HepG2 (cell line): ENCODE data around the gene SECTM1. TPM values are rescaled to one million over a fixed set of nuclear protein-coding genes. Genes with fewer than 3 reads are reported as not detected.
A peak's percentile ranks its signal among the peaks of the same experiment; 100 is the strongest.

Source experiments
- DDIT3 ChIP-seq: sonication (generic); formaldehyde crosslinking; IDR thresholded peaks from 2 replicates; pipeline ENCODE4 v1.4.0; 2020; ENCODE audit warnings: mild to moderate bottlenecking, missing genetic modification reagents
- E2F5 ChIP-seq: sonication (generic); formaldehyde crosslinking; conservative IDR thresholded peaks from 2 replicates; pipeline ENCODE4 v1.4.0; 2020; ENCODE audit warnings: missing genetic modification reagents
- FOXM1 ChIP-seq: sonication (generic); formaldehyde crosslinking; IDR thresholded peaks from 2 replicates; pipeline ENCODE4 v1.5.0; 2020; ENCODE audit warnings: missing genetic modification reagents
- HMGXB4 ChIP-seq, 2 experiments: sonication (generic) in 1 of 2; formaldehyde crosslinking in 1 of 2; IDR thresholded peaks; 2 replicates each; pipeline versions ENCODE4 v1.4.0 to v1.6.1; 2018 to 2020; ENCODE audit warnings: missing genetic modification reagents in 2 of 2, borderline replicate concordance in 1 of 2, low read depth in 1 of 2, mild to moderate bottlenecking in 1 of 2, missing biosample characterization in 1 of 2
- HNRNPLL ChIP-seq: fragments of 200-400 bp; formaldehyde crosslinking; IDR thresholded peaks from 2 replicates; pipeline ENCODE4 v1.6.1; 2017; ENCODE audit warnings: mild to moderate bottlenecking, low read depth, low read length; ENCODE audit not compliant: poor library complexity, severe bottlenecking
- KDM6A ChIP-seq: IDR thresholded peaks from 2 replicates; pipeline ENCODE4 v1.6.1; 2016; ENCODE audit warnings: low read depth
- KMT2B ChIP-seq: IDR thresholded peaks from 2 replicates; pipeline ENCODE4 v1.6.1; 2016; ENCODE audit warnings: missing genetic modification reagents, missing compliant biosample characterization
- MYNN ChIP-seq: sonication (generic); formaldehyde crosslinking; IDR thresholded peaks from 2 replicates; pipeline ENCODE4 v1.4.0; 2020; ENCODE audit warnings: mild to moderate bottlenecking, low read depth, missing genetic modification reagents
- NCOA1 ChIP-seq: sonication (generic); formaldehyde crosslinking; IDR thresholded peaks from 2 replicates; pipeline ENCODE4 v1.9.0; 2021; ENCODE audit warnings: missing genetic modification reagents
- NFE2 ChIP-seq: sonication (generic); formaldehyde crosslinking; IDR thresholded peaks from 2 replicates; pipeline ENCODE4 v1.4.0; 2020; ENCODE audit warnings: missing genetic modification reagents
- REST ChIP-seq, 2 experiments: IDR thresholded peaks; 2 replicates each; pipeline ENCODE4 v1.6.1; 2011 to 2012; ENCODE audit warnings: low read length in 2 of 2, borderline replicate concordance in 1 of 2, low read depth in 1 of 2, mild to moderate bottlenecking in 1 of 2, moderate library complexity in 1 of 2
- SRF ChIP-seq: IDR thresholded peaks from 2 replicates; pipeline ENCODE4 v1.6.1; 2011; ENCODE audit warnings: mild to moderate bottlenecking, low read depth, low read length, moderate library complexity
- TOE1 ChIP-seq: sonication (generic); formaldehyde crosslinking; IDR thresholded peaks from 2 replicates; pipeline ENCODE4 v1.4.0; 2020; ENCODE audit warnings: mild to moderate bottlenecking, missing genetic modification reagents
- YY1 ChIP-seq: IDR thresholded peaks from 2 replicates; pipeline ENCODE4 v1.6.1; 2011; ENCODE audit warnings: low read length, low read depth, moderate library complexity, mild to moderate bottlenecking; ENCODE audit not compliant: insufficient read depth, insufficient replicate concordance
- ZFY ChIP-seq: sonication (generic); formaldehyde crosslinking; IDR thresholded peaks from 2 replicates; pipeline ENCODE4 v1.4.0; 2020; ENCODE audit warnings: missing genetic modification reagents
- ZKSCAN1 ChIP-seq: fragments of 150-350 bp; IDR thresholded peaks from 2 replicates; pipeline ENCODE4 v1.6.1; 2014; ENCODE audit warnings: low read length
- ZNF10 ChIP-seq: sonication (generic); formaldehyde crosslinking; IDR thresholded peaks from 2 replicates; pipeline ENCODE4 v1.4.0; 2020; ENCODE audit warnings: mild to moderate bottlenecking, low read depth, missing genetic modification reagents, borderline replicate concordance
- ZNF138 ChIP-seq: sonication (generic); formaldehyde crosslinking; IDR thresholded peaks from 2 replicates; pipeline ENCODE4 v1.5.0; 2020; ENCODE audit warnings: mild to moderate bottlenecking, low read depth, missing genetic modification reagents
- ZNF503 ChIP-seq: sonication (generic); formaldehyde crosslinking; IDR thresholded peaks from 2 replicates; pipeline ENCODE4 v1.4.0; 2020; ENCODE audit warnings: missing genetic modification reagents
- ZNF556 ChIP-seq: sonication (generic); formaldehyde crosslinking; IDR thresholded peaks from 2 replicates; pipeline ENCODE4 v1.4.0; 2020; ENCODE audit warnings: mild to moderate bottlenecking, missing genetic modification reagents, borderline replicate concordance
- ZNF652 ChIP-seq: IDR thresholded peaks from 2 replicates; pipeline ENCODE4 v1.6.1; 2016; ENCODE audit warnings: low read depth, borderline replicate concordance
- ZZZ3 ChIP-seq: sonication (generic); formaldehyde crosslinking; IDR thresholded peaks from 2 replicates; pipeline ENCODE4 v1.4.0; 2020; ENCODE audit warnings: missing genetic modification reagents, mild to moderate bottlenecking, borderline replicate concordance
- polyA plus RNA-seq, 8 experiments: library from polyadenylated mRNA; depleted of rRNA in 3 of 8; stranded (reverse) in 7 of 8; unstranded in 1 of 8; fragments of >200 nt; fragmentation: Illumina TruSeq in 4 of 8; extraction: Trizol in 4 of 8; gene quantifications; 2 replicates each; pipeline versions ENCODE4 v1.2.1 to v1.2.3, GENCODE V29; 2011 to 2016; ENCODE audit warnings: low read depth in 4 of 8, missing spikeins in 1 of 8, mixed read lengths in 1 of 8; ENCODE audit not compliant: insufficient read depth in 1 of 8
- total RNA-seq, 5 experiments: library from RNA; depleted of rRNA; stranded (reverse); fragments of >200 nt; fragmentation: Illumina TruSeq; extraction: Trizol; gene quantifications; 2 replicates each; pipeline ENCODE4 v1.2.3, GENCODE V29; 2016; ENCODE audit warnings: low read depth in 1 of 5

SECTM1 gene
- total and polyA plus RNA-seq, 2 of the 13 experiments (the other 11 are each of a cell fraction or from before 2014, with no cell fraction given), result 3.5 to 5.3 TPM

- no peak for TF ChIP-seq REST (IDR thresholded peaks at IDR 0.05; ENCODE audit: borderline replicate concordance in 1 of 2, low read depth in 1 of 2, low read length in 2 of 2)
- TF ChIP-seq DDIT3 (CRISPR knock-in tag), result no peak
- no peak for TF ChIP-seq KDM6A
- TF ChIP-seq YY1, result peak; percentile 22
- TF ChIP-seq ZNF652, result no peak
- no peak for TF ChIP-seq NCOA1 (CRISPR knock-in tag)
- TF ChIP-seq ZZZ3, result no peak
- no peak for TF ChIP-seq ZNF138 (CRISPR knock-in tag)
- TF ChIP-seq ZFY, result peak; percentile 15; the same call in 1 of the 2 replicates
- TF ChIP-seq HMGXB4 (CRISPR knock-in tag; IDR thresholded peaks at IDR 0.05; ENCODE audit: borderline replicate concordance in 1 of 2, low read depth in 1 of 2), result 0 out of 4 replicates have a peak, but pooled peaks of 1 of the 2 experiments have one; percentile 18
- no peak for TF ChIP-seq NFE2 (CRISPR knock-in tag)
- no peak for TF ChIP-seq ZKSCAN1
- no peak for TF ChIP-seq ZNF10 (CRISPR knock-in tag)
- TF ChIP-seq E2F5 (CRISPR knock-in tag), result no peak
- TF ChIP-seq KMT2B (CRISPR knock-in tag), result no peak
- no peak for TF ChIP-seq FOXM1
- TF ChIP-seq MYNN, result no peak
- no peak for TF ChIP-seq SRF
- TF ChIP-seq ZNF556 (CRISPR knock-in tag), result no peak
- no peak for TF ChIP-seq ZNF503 (CRISPR knock-in tag)
- TF ChIP-seq HNRNPLL, result peak; percentile 8
- TF ChIP-seq TOE1 (CRISPR knock-in tag), result no peak
Measured at GRCh38 chr17:82332669-82333278, 792 bp downstream of the SECTM1 start (continued).
